ENCODE data around the gene RDH16.

DNA sequence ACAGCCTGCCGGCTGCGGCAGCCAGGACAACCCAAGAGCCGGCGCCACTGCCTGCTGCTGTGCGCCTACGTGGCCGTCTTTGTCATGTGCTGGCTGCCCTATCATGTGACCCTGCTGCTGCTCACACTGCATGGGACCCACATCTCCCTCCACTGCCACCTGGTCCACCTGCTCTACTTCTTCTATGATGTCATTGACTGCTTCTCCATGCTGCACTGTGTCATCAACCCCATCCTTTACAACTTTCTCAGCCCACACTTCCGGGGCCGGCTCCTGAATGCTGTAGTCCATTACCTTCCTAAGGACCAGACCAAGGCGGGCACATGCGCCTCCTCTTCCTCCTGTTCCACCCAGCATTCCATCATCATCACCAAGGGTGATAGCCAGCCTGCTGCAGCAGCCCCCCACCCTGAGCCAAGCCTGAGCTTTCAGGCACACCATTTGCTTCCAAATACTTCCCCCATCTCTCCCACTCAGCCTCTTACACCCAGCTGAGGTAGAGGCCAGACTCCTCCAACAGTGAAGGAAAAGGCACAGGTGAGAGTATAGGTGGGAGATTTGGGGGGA, 38.6 kb upstream of the RDH16 start:
- TF ChIP-seq POLR2A (IDR thresholded peaks at IDR 0.05; ENCODE audit: low read depth, low read length) (no peak), POLR2AphosphoS5 (IDR thresholded peaks at IDR 0.05; ENCODE audit: low read depth, low read length) (no peak), TAF1 (IDR thresholded peaks at IDR 0.05; ENCODE audit: borderline replicate concordance, low read depth, low read length) (no peak)
